Neural progenitor cell (in vitro differentiated cells): ENCODE data around the gene FOXO6. TPM values are rescaled to one million over a fixed set of nuclear protein-coding genes. Genes with fewer than 3 reads are reported as not detected.

Experiments
- DNase-seq: peaks from one replicate; pipeline ENCODE4 v3.0.0-alpha.2; 2016; ENCODE audit warnings: low spot score
- H2AFZ ChIP-seq: fragments of 200-600 bp; sonication (generic); replicated peaks from 2 replicates; pipeline ENCODE4 v1.6.1; 2016; ENCODE audit warnings: antibody characterized with exemption
- H3F3A ChIP-seq: fragments of 200-600 bp; sonication (generic); 2 replicates; pipeline ENCODE4 v1.6.1; 2016; ENCODE audit warnings: antibody characterized with exemption, low read depth
- H3K27ac ChIP-seq: fragments of 200-600 bp; sonication (generic); 2 replicates; pipeline ENCODE4 v1.5.1; 2016; ENCODE audit warnings: mild to moderate bottlenecking
- H3K27me3 ChIP-seq: fragments of 200-600 bp; sonication (generic); 2 replicates; pipeline ENCODE4 v1.6.1; 2016; ENCODE audit warnings: mild to moderate bottlenecking, moderate library complexity
- H3K36me3 ChIP-seq: fragments of 200-600 bp; sonication (generic); 2 replicates; pipeline ENCODE4 v1.5.1; 2016
- H3K4me1 ChIP-seq: fragments of 200-600 bp; sonication (generic); 2 replicates; pipeline ENCODE4 v1.6.1; 2016; ENCODE audit warnings: mixed run types
- H3K4me2 ChIP-seq: fragments of 200-600 bp; sonication (generic); 2 replicates; pipeline ENCODE4 v1.6.1; 2016
- H3K4me3 ChIP-seq: fragments of 200-600 bp; sonication (generic); 2 replicates; pipeline ENCODE4 v1.5.1; 2016
- H3K79me2 ChIP-seq: fragments of 200-600 bp; sonication (generic); 2 replicates; pipeline ENCODE4 v1.6.1; 2016; ENCODE audit warnings: low read depth
- H3K9ac ChIP-seq: fragments of 200-600 bp; sonication (generic); 2 replicates; pipeline ENCODE4 v1.6.1; 2016
- H3K9me3 ChIP-seq: fragments of 200-600 bp; sonication (generic); 2 replicates; pipeline ENCODE4 v1.5.1; 2016; ENCODE audit warnings: low read depth
- H4K20me1 ChIP-seq: fragments of 200-600 bp; sonication (generic); 2 replicates; pipeline ENCODE4 v1.6.1; 2016; ENCODE audit warnings: low read depth
- H3K27ac Mint-ChIP-seq: 3 replicates; pipeline ENCODE4 v1.8.0; 2021; ENCODE audit warnings: mixed read lengths
- H3K27me3 Mint-ChIP-seq: 2 replicates; pipeline ENCODE4 v1.8.0; 2022; ENCODE audit warnings: low read depth, mild to moderate bottlenecking, inconsistent platforms, moderate library complexity, mixed read lengths; ENCODE audit not compliant: insufficient read depth
- H3K36me3 Mint-ChIP-seq: 3 replicates; pipeline ENCODE4 v1.8.0; 2021; ENCODE audit warnings: mixed read lengths
- H3K4me1 Mint-ChIP-seq: 3 replicates; pipeline ENCODE4 v1.8.0; 2021; ENCODE audit warnings: mixed read lengths
- H3K4me3 Mint-ChIP-seq: 3 replicates; pipeline ENCODE4 v1.8.0; 2021; ENCODE audit warnings: mild to moderate bottlenecking, moderate library complexity, mixed read lengths
- H3K9me3 Mint-ChIP-seq: 3 replicates; pipeline ENCODE4 v1.8.0; 2020; ENCODE audit warnings: mixed read lengths
- CTCF ChIP-seq: fragments of 200-600 bp; sonication (generic); IDR thresholded peaks from 2 replicates; pipeline ENCODE4 v1.5.1; 2017; ENCODE audit warnings: antibody characterized with exemption, mild to moderate bottlenecking
- EZH2 ChIP-seq: fragments of 200-600 bp; sonication (generic); IDR thresholded peaks from 2 replicates; pipeline ENCODE4 v1.6.1; 2017; ENCODE audit warnings: antibody characterized with exemption, mild to moderate bottlenecking, moderate library complexity
- EZH2phosphoT487 ChIP-seq: fragments of 200-600 bp; sonication (generic); IDR thresholded peaks from 2 replicates; pipeline ENCODE4 v1.6.1; 2017; ENCODE audit warnings: antibody characterized with exemption
- total RNA-seq: library from RNA; depleted of rRNA; stranded (reverse); fragments of >200 nt; gene quantifications from 2 replicates; pipeline ENCODE4 v1.2.3, GENCODE V29; 2015; ENCODE audit warnings: low replicate concordance

Gene FOXO6
- total RNA-seq, 1 donor from 2014 or later: not detected

- no peaks in the 10 kb centered on the region for H3K36me3 Mint-ChIP-seq
- peaks cover 17% of the 10 kb centered on the region for H3K4me1 Mint-ChIP-seq
- Histone ChIP-seq H3K27ac (no peak overlapping the region), H3K4me1 (peaks cover 23% of the 10 kb centered on the region), H3F3A (no peaks in the 10 kb centered on the region), H3K9me3 (no peaks in the 10 kb centered on the region), H3K27me3 (no peaks in the 10 kb centered on the region), H3K36me3 (no peaks in the 10 kb centered on the region), H3K79me2 (no peaks in the 10 kb centered on the region), H4K20me1 (no peaks in the 10 kb centered on the region), H2AFZ (no peak overlapping the region), H3K4me2 (no peak overlapping the region), H3K9ac (no peak overlapping the region), H3K4me3 (no peak overlapping the region)
- no peak for DNase-seq
- H3K4me3 Mint-ChIP-seq: no peak overlapping the region
- H3K27me3 Mint-ChIP-seq: peaks cover 22% of the 10 kb centered on the region
- H3K27ac Mint-ChIP-seq: peak overlapping the region; percentile 24
- TF ChIP-seq EZH2phosphoT487: no peak
- TF ChIP-seq EZH2: no peak
- no peak for TF ChIP-seq CTCF
- peaks cover 2% of the 10 kb centered on the region for H3K9me3 Mint-ChIP-seq
These were observed 51.5 kb downstream of the FOXO6 start for GRCh38 chr1:41412748-41413147.

GRCh38 chr1:41413748-41414281, 52.6 kb downstream of the FOXO6 start:
- peaks cover 14% of the 10 kb centered on the region for H3K4me1 ChIP-seq
- H3K36me3 ChIP-seq: no peaks in the 10 kb centered on the region
- peaks cover 4% of the 10 kb centered on the region for H3F3A ChIP-seq
- no peak overlapping the region for H3K4me3 ChIP-seq
- no peaks in the 10 kb centered on the region for H3K36me3 Mint-ChIP-seq
- H4K20me1 ChIP-seq: no peaks in the 10 kb centered on the region
- H3K27me3 Mint-ChIP-seq: peaks cover 22% of the 10 kb centered on the region
- no peak for DNase-seq
- H3K4me1 Mint-ChIP-seq: peaks cover 12% of the 10 kb centered on the region
- H2AFZ ChIP-seq: no peak overlapping the region
- H3K79me2 ChIP-seq: no peaks in the 10 kb centered on the region
- H3K9me3 Mint-ChIP-seq: peaks cover 2% of the 10 kb centered on the region
- TF ChIP-seq CTCF (no peak), EZH2phosphoT487 (no peak), EZH2 (no peak)
- H3K27me3 ChIP-seq: no peaks in the 10 kb centered on the region
- H3K4me2 ChIP-seq: no peak overlapping the region
- H3K9me3 ChIP-seq: no peaks in the 10 kb centered on the region
- no peak overlapping the region for H3K27ac ChIP-seq
- no peak overlapping the region for H3K4me3 Mint-ChIP-seq
- no peak overlapping the region for H3K27ac Mint-ChIP-seq
- no peak overlapping the region for H3K9ac ChIP-seq

- Histone ChIP-seq H3K79me2 (no peaks in the 10 kb centered on the region), H3K4me2 (no peak overlapping the region), H2AFZ (no peak overlapping the region), H3K9ac (no peak overlapping the region), H3K36me3 (no peaks in the 10 kb centered on the region), H3K4me3 (no peak overlapping the region), H3F3A (peaks cover 5% of the 10 kb centered on the region), H3K9me3 (no peaks in the 10 kb centered on the region), H3K27me3 (no peaks in the 10 kb centered on the region), H3K4me1 (peaks cover 14% of the 10 kb centered on the region), H4K20me1 (no peaks in the 10 kb centered on the region), H3K27ac (no peak overlapping the region)
- Mint-ChIP-seq H3K27ac (no peak overlapping the region), H3K4me3 (no peak overlapping the region), H3K36me3 (no peaks in the 10 kb centered on the region), H3K9me3 (peaks cover 2% of the 10 kb centered on the region), H3K27me3 (peaks cover 22% of the 10 kb centered on the region), H3K4me1 (peaks cover 11% of the 10 kb centered on the region)
- TF ChIP-seq EZH2phosphoT487 (no peak), EZH2 (no peak), CTCF (no peak)
- DNase-seq: no peak
These were observed 53.1 kb downstream of the FOXO6 start for GRCh38 chr1:41414296-41414695.
